Right lobe of liver (tissue), 6 donors: Measurements from ENCODE around the gene KCTD10. TPM values are rescaled to one million over a fixed set of nuclear protein-coding genes. Genes with fewer than 3 reads are reported as not detected.

ENCODE experiments used
- ATAC-seq, 4 donors: fragments of 200-7000 bp; cut with Tn5 transposase; one replicate each; pipeline ENCODE4 v1.9.1; 2020; ENCODE audit warnings: mild to moderate bottlenecking in 4 of 4, moderate library complexity in 4 of 4
- DNase-seq, 3 donors: peaks; one replicate each; pipeline ENCODE4 v3.0.0-alpha.2; 2020
- H3K27ac ChIP-seq, 3 donors: fragments of 200-600 bp; one replicate each; pipeline ENCODE4 v1.8.0; 2022
- H3K27me3 ChIP-seq, 2 donors: fragments of 200-600 bp; one replicate each; pipeline ENCODE4 v1.8.0; 2022
- H3K36me3 ChIP-seq, 4 donors: fragments of 200-600 bp; sonication (generic) in 1 of 4; one replicate each; pipeline versions ENCODE4 v1.5.1 to v1.8.0; 2017 to 2022; ENCODE audit warnings: control low read depth in 1 of 4
- H3K4me1 ChIP-seq, 4 donors: fragments of 200-600 bp; sonication (generic) in 1 of 4; one replicate each; pipeline versions ENCODE4 v1.5.1 to v1.8.0; 2017 to 2022; ENCODE audit warnings: control low read depth in 1 of 4
- H3K4me3 ChIP-seq, 3 donors: fragments of 200-600 bp; one replicate each; pipeline ENCODE4 v1.8.0; 2022
- H3K9me3 ChIP-seq, 4 donors: fragments of 200-600 bp; sonication (generic) in 1 of 4; one replicate each; pipeline versions ENCODE4 v1.5.1 to v1.8.0; 2017 to 2022; ENCODE audit warnings: control low read depth in 1 of 4
- CTCF ChIP-seq, 4 donors: fragments of 200-600 bp in 3 of 4; fragments of 450-650 bp in 1 of 4; IDR thresholded peaks; one replicate each; pipeline versions ENCODE4 v1.5.1 to v1.8.0; 2016 to 2022; ENCODE audit warnings: antibody characterized with exemption in 4 of 4, mild to moderate bottlenecking in 2 of 4
- POLR2A ChIP-seq: fragments of 450-650 bp; IDR thresholded peaks from one replicate; pipeline ENCODE4 v1.6.1; 2017; ENCODE audit warnings: antibody characterized with exemption, mild to moderate bottlenecking
- WGBS: methylation state at CpG from one replicate; pipeline ENCODE4 v1.1.6; 2018; ENCODE audit warnings: low coverage, low lambda C conversion rate; ENCODE audit not compliant: insufficient coverage; ENCODE audit errors: missing lambda C conversion rate; 5-methylcytosine and 5-hydroxymethylcytosine counted together
- intact Hi-C, 2 donors: fragments of 100-400 bp; cut with DNase I; formaldehyde crosslinking; loops; one replicate each; pipeline versions ENCODE4 v1.11.2 to v1.14.1; 2022
- total RNA-seq, 6 experiments: library from RNA; depleted of rRNA in 2 of 6; stranded (reverse); fragments of >200 nt in 2 of 6; fragmentation: NEBNext Ultra II Directional in 3 of 6; extraction: Animal tissue kit (Norgen Biotek cat#: 25700) in 3 of 6; gene quantifications; one replicate each; pipeline versions ENCODE4 v1.1.0 to v1.2.4, GENCODE V29; 2016 to 2023
- donor health status: DM: no; HTN: yes; CAD: no.
- donor health status: DM: no; HTN: no; CAD: no.
- donor health status: DM: no; HTN: no; CAD: no.
- donor health status: DM: no; HTN: yes; CAD: no.
- donor health status: DM: no; HTN: yes; CAD: no.

The KCTD10 gene
- total RNA-seq, 6 experiments from 2014 or later, result 5.8 to 20.2 (median 11.6) TPM

GRCh38 chr12:109460538-109460937 is 16.6 kb downstream of the KCTD10 start:
- no peaks in the 10 kb centered on the region for H3K27me3 ChIP-seq
- WGBS, result 96% methylated on average over 4 of the region's 13 CpGs
- H3K4me3 ChIP-seq, result no peak overlapping the region
- DNase-seq (peak in 1 of 3 donors; percentile 24), ATAC-seq (no peak)
- TF ChIP-seq CTCF (IDR thresholded peaks at IDR 0.05) (no peak), POLR2A (no peak)
- peaks cover 0 to 22% (median 13%) of the 10 kb centered on the region in 4 donors for H3K36me3 ChIP-seq
- peak overlapping the region; percentile 75 to 91 (median 80) for H3K27ac ChIP-seq
- H3K9me3 ChIP-seq, result no peaks in the 10 kb centered on the region
- H3K4me1 ChIP-seq, result peaks cover 0 to 40% (median 6%) of the 10 kb centered on the region in 4 donors
- intact Hi-C loops, result no loop called here

GRCh38 chr12:109459247-109459646 is 17.9 kb downstream of the KCTD10 start:
- Histone ChIP-seq H3K36me3 (peaks cover 0 to 35% (median 17%) of the 10 kb centered on the region in 4 donors), H3K4me1 (peaks cover 0 to 39% (median 6%) of the 10 kb centered on the region in 4 donors), H3K27ac (peak overlapping the region in 2 of 3 donors; percentile 4 to 55), H3K9me3 (no peaks in the 10 kb centered on the region), H3K27me3 (no peaks in the 10 kb centered on the region), H3K4me3 (no peak overlapping the region)
- TF ChIP-seq POLR2A, result no peak
- TF ChIP-seq CTCF (IDR thresholded peaks at IDR 0.05), result no peak
- DNase-seq (no peak), ATAC-seq (no peak)
- 55% methylated on average over 6 of the region's 6 CpGs for WGBS
- intact Hi-C loops, result no loop called here

- no peak overlapping the region for H3K4me3 ChIP-seq
- H3K36me3 ChIP-seq, result peaks cover 0 to 39% (median 19%) of the 10 kb centered on the region in 4 donors
- no peaks in the 10 kb centered on the region for H3K27me3 ChIP-seq
- ATAC-seq (no peak), DNase-seq (no peak)
- no peak for TF ChIP-seq POLR2A
- no peak for TF ChIP-seq CTCF (IDR thresholded peaks at IDR 0.05)
- no peaks in the 10 kb centered on the region for H3K9me3 ChIP-seq
- intact Hi-C loops, result no loop called here
- 82% methylated on average over 5 of the region's 6 CpGs for WGBS
- H3K4me1 ChIP-seq, result peaks cover 0 to 34% (median 6%) of the 10 kb centered on the region in 4 donors
- peak overlapping the region in 2 of 3 donors; percentile 10 to 55 for H3K27ac ChIP-seq
These were observed 18.3 kb downstream of the KCTD10 start for GRCh38 chr12:109458771-109459208.

GRCh38 chr12:109458086-109458485 is 19.0 kb downstream of the KCTD10 start:
- H3K27me3 ChIP-seq, result no peaks in the 10 kb centered on the region
- peaks cover 3 to 46% (median 21%) of the 10 kb centered on the region in 4 donors for H3K36me3 ChIP-seq
- peaks cover 0 to 27% (median 6%) of the 10 kb centered on the region in 4 donors for H3K4me1 ChIP-seq
- ATAC-seq (peak in 1 of 4 donors; percentile 9), DNase-seq (no peak)
- TF ChIP-seq POLR2A (no peak), CTCF (IDR thresholded peaks at IDR 0.05) (no peak)
- peak overlapping the region in 2 of 3 donors; percentile 10 to 55 for H3K27ac ChIP-seq
- intact Hi-C loops, result no loop called here
- no peaks in the 10 kb centered on the region for H3K9me3 ChIP-seq
- 45% methylated on average over 3 of the region's 4 CpGs for WGBS
- no peak overlapping the region for H3K4me3 ChIP-seq
